IPS DF 6.9 (cell line): ENCODE measurements around the gene AQP3.
"Not testable (repeated sequence)": the region's sequence is repeated elsewhere in the genome, so short reads cannot be mapped to it uniquely, and the experiment has no call there.

Experiments used
- DNase-seq: peaks from one replicate; pipeline ENCODE4 v3.0.0-alpha.2; 2013; ENCODE audit warnings: low read depth, low spot score
- H3K27ac ChIP-seq: one replicate; pipeline ENCODE4 v1.5.1; 2013; ENCODE audit warnings: low read length, control low read depth
- H3K27me3 ChIP-seq: 2 replicates; pipeline ENCODE4 v1.6.1; 2013; ENCODE audit warnings: mild to moderate bottlenecking, low read length; ENCODE audit not compliant: control insufficient read depth, insufficient read depth
- H3K36me3 ChIP-seq: 2 replicates; pipeline ENCODE4 v1.6.1; 2013; ENCODE audit warnings: low read length; ENCODE audit not compliant: control insufficient read depth, insufficient read depth
- H3K4me1 ChIP-seq: 2 replicates; pipeline ENCODE4 v1.6.1; 2013; ENCODE audit warnings: low read length; ENCODE audit not compliant: control insufficient read depth, insufficient read depth
- H3K4me3 ChIP-seq: 2 replicates; pipeline ENCODE4 v1.5.1; 2013; ENCODE audit warnings: mild to moderate bottlenecking, low read length
- H3K9me3 ChIP-seq: 2 replicates; pipeline ENCODE4 v1.6.1; 2013; ENCODE audit warnings: low read length, inconsistent platforms; ENCODE audit not compliant: control insufficient read depth, insufficient read depth
- WGBS: extraction: QIAGEN DNeasy Blood & Tissue Kit; methylation state at CpG from one replicate; pipeline ENCODE4 v1.1.7; 2013; ENCODE audit warnings: mixed read lengths, missing lambda C conversion rate; ENCODE audit not compliant: insufficient read length, insufficient coverage; 5-methylcytosine and 5-hydroxymethylcytosine counted together

The AQP3 gene

DNA sequence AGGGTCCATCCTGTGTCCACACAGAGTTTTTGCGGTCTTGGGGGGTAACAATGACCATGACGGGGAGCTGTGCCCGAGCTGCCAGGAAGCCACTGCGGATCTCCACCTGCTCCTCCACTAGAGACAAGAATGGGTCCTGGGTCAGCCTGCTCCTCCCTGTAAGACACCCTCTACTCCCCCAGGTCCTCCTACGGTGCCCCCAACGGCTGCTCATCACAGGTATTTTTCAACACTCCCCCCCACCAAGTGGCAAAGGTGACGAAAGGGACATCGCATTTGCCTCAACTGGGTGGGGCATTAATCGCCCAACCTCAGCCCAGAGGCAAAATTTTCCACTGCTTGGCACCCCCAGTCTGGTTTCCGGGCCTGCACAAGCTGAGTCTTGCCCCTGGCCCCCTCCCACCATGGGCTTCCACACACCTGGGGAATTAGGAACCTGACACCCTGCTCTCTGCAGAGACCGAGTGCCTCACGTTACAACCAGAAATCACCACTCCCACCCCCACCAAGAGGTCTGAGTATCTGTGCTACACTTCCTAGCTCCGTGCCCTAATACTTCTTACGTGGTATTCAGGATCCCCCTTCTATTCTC, 16.7 kb upstream of the AQP3 start:
- Histone ChIP-seq H3K9me3 (no peaks in the 10 kb centered on the region), H3K4me3 (no peak overlapping the region), H3K36me3 (peaks cover 64% of the 10 kb centered on the region), H3K27ac (no peak overlapping the region), H3K27me3 (no peaks in the 10 kb centered on the region), H3K4me1 (no peaks in the 10 kb centered on the region)
- no CpG with 5 or more reads among the region's 14 CpGs for WGBS
- DNase-seq, result no peak

DNA sequence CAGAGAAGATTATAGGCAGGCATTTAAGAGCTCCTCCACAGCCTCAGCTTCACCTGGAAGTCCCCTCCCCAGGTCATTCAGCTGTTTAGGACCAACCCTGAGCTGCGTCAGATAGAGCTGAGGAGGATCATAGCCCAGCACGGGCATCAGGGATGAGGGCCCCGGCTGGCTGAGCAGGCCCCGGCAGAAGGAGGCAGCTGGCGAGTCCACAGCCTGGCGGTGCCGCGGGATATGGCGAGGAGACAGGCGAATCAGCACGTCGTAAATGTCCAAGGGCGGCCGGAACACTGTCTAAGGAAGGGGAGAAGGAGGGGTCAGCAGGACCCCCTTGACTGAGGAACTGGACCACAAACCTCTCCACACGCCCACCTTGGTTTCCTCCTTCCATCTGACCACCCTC, 15.8 kb upstream of the AQP3 start:
- Histone ChIP-seq H3K27me3 (no peaks in the 10 kb centered on the region), H3K36me3 (peaks cover 56% of the 10 kb centered on the region), H3K4me3 (no peak overlapping the region), H3K27ac (no peak overlapping the region), H3K4me1 (no peaks in the 10 kb centered on the region), H3K9me3 (no peaks in the 10 kb centered on the region)
- WGBS, result no CpG with 5 or more reads among the region's 15 CpGs
- no peak for DNase-seq

DNA sequence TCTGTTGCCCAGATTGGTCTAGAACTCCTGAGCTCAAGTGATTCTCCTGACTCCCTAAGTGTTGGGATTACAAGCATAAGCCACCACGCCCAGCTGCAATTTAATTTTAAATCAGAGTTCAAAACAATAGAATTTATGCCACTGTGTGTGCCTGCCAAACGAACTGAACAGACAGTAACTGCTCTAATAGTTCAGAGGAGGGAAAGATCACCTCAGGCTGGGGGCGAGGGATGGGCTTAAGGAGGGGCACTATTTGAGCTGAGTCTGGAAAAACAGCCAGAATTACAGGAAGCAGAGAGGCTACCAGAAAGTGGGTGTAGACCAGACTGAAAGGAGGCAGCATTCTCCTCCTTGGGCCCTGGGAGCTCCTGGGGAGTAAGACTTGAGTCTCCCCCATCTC, 14.1 kb upstream of the AQP3 start:
- H3K36me3 ChIP-seq, result peaks cover 43% of the 10 kb centered on the region
- no peaks in the 10 kb centered on the region for H3K9me3 ChIP-seq
- no peak overlapping the region for H3K27ac ChIP-seq
- H3K4me3 ChIP-seq, result no peak overlapping the region
- H3K4me1 ChIP-seq, result no peaks in the 10 kb centered on the region
- DNase-seq, result no peak
- WGBS, result no CpG with 5 or more reads among the region's 3 CpGs
- H3K27me3 ChIP-seq, result no peaks in the 10 kb centered on the region

DNA sequence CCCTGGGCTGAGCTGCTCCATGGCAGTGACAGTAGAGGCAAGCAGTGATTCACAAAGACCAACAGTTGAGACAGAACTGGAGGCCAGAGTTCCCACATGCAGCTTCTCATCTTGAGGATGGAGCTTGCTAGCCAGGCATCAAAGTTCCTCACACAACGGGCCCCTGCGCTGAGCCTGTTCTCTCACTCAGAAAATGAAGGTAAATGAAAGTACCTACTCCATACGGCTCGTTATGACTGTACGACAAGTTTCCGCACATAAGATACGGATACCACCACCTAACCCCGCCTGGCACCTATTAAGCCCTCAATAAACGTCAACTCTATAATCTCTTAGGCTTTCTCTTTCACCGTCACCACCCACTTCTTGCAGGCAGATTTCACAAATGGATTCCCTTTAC, 13.5 kb upstream of the AQP3 start:
- no peaks in the 10 kb centered on the region for H3K9me3 ChIP-seq
- no peaks in the 10 kb centered on the region for H3K27me3 ChIP-seq
- WGBS, result 100% methylated on average over 2 of the region's 10 CpGs
- peaks cover 37% of the 10 kb centered on the region for H3K36me3 ChIP-seq
- no peak overlapping the region for H3K27ac ChIP-seq
- no peaks in the 10 kb centered on the region for H3K4me1 ChIP-seq
- H3K4me3 ChIP-seq, result no peak overlapping the region
- DNase-seq, result no peak

DNA sequence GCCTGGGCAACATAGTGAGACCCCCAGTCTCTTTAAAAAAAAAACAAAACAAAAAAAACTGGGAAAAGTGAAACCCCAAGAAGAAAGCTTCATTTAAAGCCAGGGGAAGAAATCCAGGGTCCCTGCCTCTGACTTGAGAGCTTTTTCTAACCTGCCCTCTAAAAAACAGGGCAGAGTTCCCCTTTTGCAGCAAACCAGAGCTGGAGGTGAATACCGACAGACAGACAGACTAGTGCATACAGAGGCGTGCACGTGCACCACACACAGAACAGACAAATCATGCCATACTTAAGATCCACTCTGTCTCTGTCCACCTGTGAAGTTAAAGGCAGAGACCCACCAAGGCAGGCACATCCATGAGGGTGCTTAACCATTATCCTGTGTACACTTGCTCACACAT, 11.7 kb upstream of the AQP3 start:
- no peak for DNase-seq
- Histone ChIP-seq H3K27ac (no peak overlapping the region), H3K27me3 (no peaks in the 10 kb centered on the region), H3K4me1 (no peaks in the 10 kb centered on the region), H3K9me3 (no peaks in the 10 kb centered on the region), H3K4me3 (no peak overlapping the region), H3K36me3 (peaks cover 24% of the 10 kb centered on the region)
- no CpG with 5 or more reads among the region's 3 CpGs for WGBS

DNA sequence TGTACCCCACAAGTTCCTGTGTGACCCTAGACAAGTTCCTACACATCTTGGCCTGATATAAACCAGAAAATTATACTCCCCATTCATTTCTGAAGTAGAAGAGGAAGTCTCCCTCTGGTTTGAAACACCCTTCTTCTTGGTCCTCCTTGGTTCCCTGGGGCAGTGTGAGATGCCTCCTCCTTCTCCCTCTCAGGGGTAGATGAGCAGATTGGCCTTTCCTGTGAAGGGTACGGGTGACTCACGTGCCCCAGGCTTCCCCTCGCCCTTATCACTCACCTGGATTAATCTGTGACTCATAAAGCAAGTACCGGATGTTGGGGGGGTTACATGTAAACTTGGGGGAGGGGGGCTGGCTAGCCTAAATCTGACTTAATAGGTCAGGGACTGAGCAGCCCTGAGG, 11.1 kb upstream of the AQP3 start:
- H3K27ac ChIP-seq, result no peak overlapping the region
- no CpG with 5 or more reads among the region's 4 CpGs for WGBS

DNA sequence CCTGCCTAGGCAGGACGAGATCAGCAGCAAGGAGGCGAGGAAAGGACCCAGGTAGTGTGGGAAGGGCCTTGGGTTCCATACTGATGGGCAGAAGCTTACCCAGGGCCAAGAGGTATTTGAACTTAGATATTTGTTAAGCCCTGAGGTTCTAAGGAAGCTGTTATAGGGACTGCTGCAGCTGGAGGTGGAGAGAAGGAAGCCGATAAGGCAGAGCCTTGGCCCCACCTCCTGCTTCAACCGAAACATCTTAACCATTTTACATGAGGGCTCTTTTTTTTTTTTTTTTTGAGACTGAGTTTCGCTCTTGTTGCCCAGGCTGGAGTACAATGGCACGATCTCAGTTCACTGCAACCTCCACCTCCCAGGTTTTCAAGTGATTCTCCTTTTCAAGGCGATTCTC, 8.6 kb upstream of the AQP3 start:
- DNase-seq, result no peak
- WGBS, result no CpG with 5 or more reads among the region's 7 CpGs
- Histone ChIP-seq H3K4me3 (no peak overlapping the region), H3K4me1 (peaks cover 2% of the 10 kb centered on the region; the same call in 1 of the 2 replicates), H3K36me3 (no peaks in the 10 kb centered on the region), H3K27ac (no peak overlapping the region), H3K9me3 (no peaks in the 10 kb centered on the region), H3K27me3 (no peaks in the 10 kb centered on the region)

More for the DNA sequence above, 11.1 kb upstream of the AQP3 start:
- no peaks in the 10 kb centered on the region for H3K4me1 ChIP-seq
- H3K36me3 ChIP-seq, result peaks cover 18% of the 10 kb centered on the region
- H3K9me3 ChIP-seq, result no peaks in the 10 kb centered on the region
- no peak for DNase-seq
- H3K27me3 ChIP-seq, result no peaks in the 10 kb centered on the region
- no peak overlapping the region for H3K4me3 ChIP-seq

DNA sequence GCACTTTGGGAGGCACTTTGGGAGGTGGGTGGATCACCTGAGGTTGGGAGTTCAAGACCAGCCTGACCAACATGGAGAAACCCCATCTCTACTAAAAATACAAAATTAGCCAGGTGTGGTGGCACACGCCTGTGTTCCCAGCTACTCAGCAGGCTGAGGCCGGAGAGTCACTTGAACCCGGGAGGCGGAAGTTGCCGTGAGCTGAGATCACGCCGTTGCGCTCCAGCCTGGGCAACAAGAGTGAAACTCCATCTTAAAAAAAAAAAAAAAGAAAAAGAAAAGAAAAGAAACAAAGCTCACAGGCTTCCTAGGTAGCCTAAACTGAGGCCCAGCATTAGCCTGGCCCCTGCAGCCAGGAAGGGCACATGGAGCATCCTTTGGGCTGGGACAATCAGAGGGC, 8.1 kb upstream of the AQP3 start:
- not testable (repeated sequence) for H3K36me3 ChIP-seq, H3K9me3 ChIP-seq, H3K27ac ChIP-seq, H3K27me3 ChIP-seq, H3K4me1 ChIP-seq, H3K4me3 ChIP-seq, DNase-seq
- WGBS, result no CpG with 5 or more reads among the region's 8 CpGs

DNA sequence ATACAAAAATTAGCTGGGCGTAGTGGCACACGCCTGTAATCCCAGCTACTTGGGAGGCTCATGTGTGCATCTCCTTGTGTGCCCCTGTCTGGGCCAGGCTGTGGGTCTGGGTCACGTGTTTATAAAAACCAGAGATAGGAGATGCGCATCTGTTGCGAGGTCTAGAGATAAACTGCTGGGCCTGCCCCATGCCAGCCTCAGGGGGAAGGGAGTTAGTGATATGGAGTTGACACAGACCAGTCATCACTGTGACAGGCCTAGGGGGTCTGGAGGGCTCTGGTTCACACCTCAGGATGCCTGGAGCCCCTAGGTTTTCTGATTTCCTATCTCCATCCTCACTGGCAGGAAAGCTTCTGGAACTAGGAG, 7.3 kb upstream of the AQP3 start:
- not testable (repeated sequence) for H3K4me3 ChIP-seq, H3K27me3 ChIP-seq, H3K4me1 ChIP-seq

DNA sequence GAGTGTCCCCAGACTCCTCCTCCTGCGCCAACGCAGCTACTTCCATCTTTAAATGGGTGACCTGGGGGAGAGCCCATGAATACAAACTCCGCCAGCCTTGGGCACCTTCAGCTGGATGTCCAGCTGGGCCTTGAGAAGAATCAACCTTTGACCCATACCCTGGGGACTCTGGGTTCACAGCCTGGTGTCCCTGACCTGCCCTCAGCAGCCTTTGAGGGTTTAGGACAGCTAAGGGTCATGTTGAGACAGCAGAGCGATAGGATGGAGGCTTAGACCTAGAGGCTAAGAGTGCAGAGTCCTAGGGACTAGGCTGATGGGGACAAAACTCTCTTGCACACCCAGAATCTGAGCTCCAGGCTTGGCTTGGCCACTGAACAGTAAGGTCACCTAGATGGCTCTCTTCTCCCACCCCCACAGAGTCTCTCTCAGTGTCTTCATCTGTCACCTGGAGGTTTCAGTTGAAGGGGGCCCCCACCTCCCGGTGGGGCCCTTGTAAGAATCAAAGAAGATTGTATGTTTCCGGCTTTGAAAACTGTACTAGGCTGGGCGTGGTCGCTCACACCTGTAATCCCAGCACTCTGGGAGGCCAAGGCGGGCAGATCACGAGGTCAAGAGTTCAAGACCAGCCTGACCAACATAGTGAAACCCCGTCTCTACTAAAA, 6.7 kb upstream of the AQP3 start:
- H3K27me3 ChIP-seq, result no peaks in the 10 kb centered on the region
- no peak for DNase-seq
- H3K36me3 ChIP-seq, result no peaks in the 10 kb centered on the region
- H3K4me3 ChIP-seq, result no peak overlapping the region
- H3K4me1 ChIP-seq, result peaks cover 2% of the 10 kb centered on the region; the same call in 1 of the 2 replicates
- WGBS, result no CpG with 5 or more reads among the region's 11 CpGs
- H3K27ac ChIP-seq, result no peak overlapping the region
- no peaks in the 10 kb centered on the region for H3K9me3 ChIP-seq

More for the DNA sequence above, 7.3 kb upstream of the AQP3 start:
- WGBS, result no CpG with 5 or more reads among the region's 5 CpGs
- not testable (repeated sequence) for DNase-seq, H3K27ac ChIP-seq, H3K9me3 ChIP-seq, H3K36me3 ChIP-seq

DNA sequence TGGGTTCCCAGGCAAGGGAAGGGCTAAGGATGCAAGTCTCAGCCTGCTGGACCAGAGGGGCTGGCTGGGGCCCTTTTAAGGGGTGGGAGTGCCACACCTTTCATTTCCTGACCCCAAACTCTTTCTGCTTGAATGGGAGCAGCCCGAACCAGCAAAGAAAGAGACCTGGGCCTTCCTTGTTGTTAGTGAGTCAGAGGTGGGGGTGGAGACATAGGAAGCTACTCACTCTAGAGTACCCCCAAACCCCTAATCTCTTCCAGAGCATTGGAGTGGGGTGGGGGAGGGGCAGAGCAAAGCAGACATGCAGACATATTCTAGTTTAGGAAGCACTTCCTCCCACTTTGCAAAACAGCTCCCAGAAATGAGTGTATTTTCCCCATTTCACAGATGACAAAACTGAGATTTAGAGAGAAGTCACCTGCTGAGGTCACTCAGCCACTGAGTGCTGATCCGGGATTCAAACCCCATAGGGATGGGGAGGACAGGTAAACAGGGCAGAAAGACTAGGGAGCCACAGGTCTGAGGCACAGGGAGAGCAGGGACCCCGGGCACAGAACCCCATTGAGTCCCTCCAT, 6.0 kb upstream of the AQP3 start:
- Histone ChIP-seq H3K4me1 (peaks cover 2% of the 10 kb centered on the region; the same call in 1 of the 2 replicates), H3K27ac (no peak overlapping the region), H3K4me3 (no peak overlapping the region), H3K27me3 (no peaks in the 10 kb centered on the region), H3K36me3 (no peaks in the 10 kb centered on the region), H3K9me3 (no peaks in the 10 kb centered on the region)
- no peak for DNase-seq
- no CpG with 5 or more reads among the region's 3 CpGs for WGBS
